ENCODE data around the gene CAPZB.

The CAPZB gene

DNA sequence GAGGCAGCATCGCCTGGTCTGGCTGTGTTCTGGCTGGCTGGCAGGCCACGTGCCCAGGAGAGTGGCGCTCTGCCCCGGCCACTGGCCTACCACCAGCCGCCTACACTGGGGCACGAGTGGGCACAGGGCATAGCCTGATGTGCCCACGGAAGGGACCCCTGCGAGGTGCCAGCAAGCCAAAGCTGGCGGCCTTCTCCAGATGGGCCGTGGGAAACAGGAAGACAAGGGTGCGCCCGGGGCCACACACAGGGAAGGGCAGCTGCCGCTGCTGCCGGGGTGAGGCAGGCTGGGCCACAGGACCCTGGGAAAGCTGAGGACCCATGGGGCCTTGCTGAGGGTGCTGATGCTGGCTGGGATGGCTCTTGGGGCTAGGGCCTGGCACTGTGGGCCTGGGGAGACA is 132.5 kb downstream of the CAPZB start:
- DNase-seq (ENCODE audit: low read depth): no peak
- no peak overlapping the region for H3K4me3 ChIP-seq (replicated peaks; ENCODE audit: low read depth, low read length)
- TF ChIP-seq CTCF (IDR thresholded peaks at IDR 0.05; ENCODE audit: low read length, missing control alignments): no peak

GRCh38 chr1:19351873-19352272 is 133.5 kb downstream of the CAPZB start:
- DNase-seq (ENCODE audit: low read depth): no peak
- no peak for TF ChIP-seq CTCF (IDR thresholded peaks at IDR 0.05; ENCODE audit: low read length, missing control alignments)
- no peak overlapping the region for H3K4me3 ChIP-seq (replicated peaks; ENCODE audit: low read depth, low read length)

- no peak overlapping the region for H3K4me3 ChIP-seq (replicated peaks; ENCODE audit: low read depth, low read length)
- TF ChIP-seq CTCF (IDR thresholded peaks at IDR 0.05; ENCODE audit: low read length, missing control alignments): no peak
- DNase-seq (ENCODE audit: low read depth): no peak
Observed at GRCh38 chr1:19350566-19350965, 134.8 kb downstream of the CAPZB start.

DNA sequence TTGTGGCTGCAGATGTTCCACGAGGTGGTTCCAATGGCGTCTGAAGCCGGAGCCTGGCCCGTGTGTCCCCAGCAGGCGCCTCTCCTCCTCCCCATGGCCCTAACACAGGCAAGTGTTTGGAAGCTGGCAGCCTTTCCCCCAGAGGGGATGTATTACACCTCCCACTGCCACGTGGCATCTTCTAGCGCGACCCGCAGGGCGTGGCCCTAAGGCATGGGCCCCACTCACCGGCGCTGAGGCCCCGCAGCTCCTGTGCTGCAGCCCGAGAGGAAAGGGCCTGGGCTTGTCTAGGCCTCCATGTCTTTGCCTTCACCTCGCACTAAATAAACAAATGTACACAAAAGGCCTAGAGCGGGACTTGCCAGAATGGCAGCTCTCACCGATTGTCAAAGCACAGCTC is 135.3 kb downstream of the CAPZB start:
- no peak for DNase-seq (ENCODE audit: low read depth)
- TF ChIP-seq CTCF (IDR thresholded peaks at IDR 0.05; ENCODE audit: low read length, missing control alignments): no peak
- no peak overlapping the region for H3K4me3 ChIP-seq (replicated peaks; ENCODE audit: low read depth, low read length)

GRCh38 chr1:19348441-19349198 is 136.7 kb downstream of the CAPZB start:
- H3K4me3 ChIP-seq (replicated peaks; ENCODE audit: low read depth, low read length): no peak overlapping the region
- DNase-seq (ENCODE audit: low read depth): no peak

GRCh38 chr1:19347533-19348172 is 137.7 kb downstream of the CAPZB start:
- no peak for DNase-seq (ENCODE audit: low read depth)
- no peak overlapping the region for H3K4me3 ChIP-seq (replicated peaks; ENCODE audit: low read depth, low read length)
- no peak for TF ChIP-seq CTCF (IDR thresholded peaks at IDR 0.05; ENCODE audit: low read length, missing control alignments)

More at GRCh38 chr1:19348441-19349198, 136.7 kb downstream of the CAPZB start:
- TF ChIP-seq CTCF (IDR thresholded peaks at IDR 0.05; ENCODE audit: low read length, missing control alignments): no peak

All from fibroblast of pulmonary artery (primary cell).